Measurements from ENCODE around the gene RHBDF2.

The RHBDF2 gene

DNA sequence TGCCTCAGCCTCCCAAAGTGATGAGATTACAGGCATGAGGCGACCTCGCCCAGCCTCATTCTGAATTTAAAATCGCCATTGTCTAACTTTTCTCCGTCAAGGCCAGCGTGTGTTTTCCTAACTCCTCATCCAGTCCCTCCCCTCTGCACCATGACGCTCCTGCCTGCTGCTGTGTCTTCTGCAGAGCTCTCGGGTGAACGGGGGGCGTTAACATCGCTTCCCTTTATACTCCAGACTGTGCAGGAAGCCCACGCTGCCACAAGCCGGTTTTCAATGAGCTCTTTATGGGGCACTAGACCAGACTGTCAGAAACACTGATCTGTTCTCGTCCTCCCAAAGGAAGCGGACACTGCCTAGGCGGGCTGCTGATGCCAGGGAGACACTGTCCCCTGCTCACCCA, 20.6 kb downstream of the RHBDF2 start:
- no peak overlapping the region for H3K4me3 ChIP-seq (ENCODE audit: low read depth, low read length)
- DNase-seq (ENCODE audit: low read depth): no peak
- TF ChIP-seq, protein P1, sequence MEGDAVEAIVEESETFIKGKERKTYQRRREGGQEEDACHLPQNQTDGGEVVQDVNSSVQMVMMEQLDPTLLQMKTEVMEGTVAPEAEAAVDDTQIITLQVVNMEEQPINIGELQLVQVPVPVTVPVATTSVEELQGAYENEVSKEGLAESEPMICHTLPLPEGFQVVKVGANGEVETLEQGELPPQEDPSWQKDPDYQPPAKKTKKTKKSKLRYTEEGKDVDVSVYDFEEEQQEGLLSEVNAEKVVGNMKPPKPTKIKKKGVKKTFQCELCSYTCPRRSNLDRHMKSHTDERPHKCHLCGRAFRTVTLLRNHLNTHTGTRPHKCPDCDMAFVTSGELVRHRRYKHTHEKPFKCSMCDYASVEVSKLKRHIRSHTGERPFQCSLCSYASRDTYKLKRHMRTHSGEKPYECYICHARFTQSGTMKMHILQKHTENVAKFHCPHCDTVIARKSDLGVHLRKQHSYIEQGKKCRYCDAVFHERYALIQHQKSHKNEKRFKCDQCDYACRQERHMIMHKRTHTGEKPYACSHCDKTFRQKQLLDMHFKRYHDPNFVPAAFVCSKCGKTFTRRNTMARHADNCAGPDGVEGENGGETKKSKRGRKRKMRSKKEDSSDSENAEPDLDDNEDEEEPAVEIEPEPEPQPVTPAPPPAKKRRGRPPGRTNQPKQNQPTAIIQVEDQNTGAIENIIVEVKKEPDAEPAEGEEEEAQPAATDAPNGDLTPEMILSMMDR (IDR thresholded peaks at IDR 0.05; ENCODE audit: control insufficient read depth, extremely low read depth, insufficient read depth): no peak

DNA sequence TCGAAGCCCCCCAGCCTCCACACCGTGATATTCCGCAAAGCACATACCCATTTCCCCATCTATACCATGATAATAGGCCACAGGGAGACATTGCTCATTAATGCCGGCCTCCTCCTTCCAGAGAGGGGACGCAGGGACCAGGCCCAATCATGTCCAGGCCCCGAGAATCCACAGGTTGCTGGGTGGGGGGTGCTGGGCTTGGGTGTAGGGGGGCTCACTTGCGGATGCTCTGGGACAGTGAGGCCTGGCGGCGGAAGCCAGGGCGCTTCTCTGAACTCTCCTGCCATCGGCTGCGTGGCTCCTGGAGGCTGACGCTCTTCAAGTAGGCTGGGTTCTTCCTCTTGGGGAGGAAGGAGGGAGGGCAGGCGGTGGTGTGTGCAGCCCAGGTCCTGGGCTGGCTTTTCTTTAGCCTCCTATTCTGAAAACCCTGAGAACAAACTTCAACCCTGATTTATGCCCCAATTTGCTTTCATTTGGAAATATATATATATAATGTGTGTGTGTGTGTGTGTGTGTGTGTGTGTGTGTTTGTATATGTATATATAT, 21.6 kb downstream of the RHBDF2 start:
- no peak for DNase-seq (ENCODE audit: low read depth)
- TF ChIP-seq, protein P1 (IDR thresholded peaks at IDR 0.05; ENCODE audit: control insufficient read depth, extremely low read depth, insufficient read depth): no peak
- no peak overlapping the region for H3K4me3 ChIP-seq (ENCODE audit: low read depth, low read length)

DNA sequence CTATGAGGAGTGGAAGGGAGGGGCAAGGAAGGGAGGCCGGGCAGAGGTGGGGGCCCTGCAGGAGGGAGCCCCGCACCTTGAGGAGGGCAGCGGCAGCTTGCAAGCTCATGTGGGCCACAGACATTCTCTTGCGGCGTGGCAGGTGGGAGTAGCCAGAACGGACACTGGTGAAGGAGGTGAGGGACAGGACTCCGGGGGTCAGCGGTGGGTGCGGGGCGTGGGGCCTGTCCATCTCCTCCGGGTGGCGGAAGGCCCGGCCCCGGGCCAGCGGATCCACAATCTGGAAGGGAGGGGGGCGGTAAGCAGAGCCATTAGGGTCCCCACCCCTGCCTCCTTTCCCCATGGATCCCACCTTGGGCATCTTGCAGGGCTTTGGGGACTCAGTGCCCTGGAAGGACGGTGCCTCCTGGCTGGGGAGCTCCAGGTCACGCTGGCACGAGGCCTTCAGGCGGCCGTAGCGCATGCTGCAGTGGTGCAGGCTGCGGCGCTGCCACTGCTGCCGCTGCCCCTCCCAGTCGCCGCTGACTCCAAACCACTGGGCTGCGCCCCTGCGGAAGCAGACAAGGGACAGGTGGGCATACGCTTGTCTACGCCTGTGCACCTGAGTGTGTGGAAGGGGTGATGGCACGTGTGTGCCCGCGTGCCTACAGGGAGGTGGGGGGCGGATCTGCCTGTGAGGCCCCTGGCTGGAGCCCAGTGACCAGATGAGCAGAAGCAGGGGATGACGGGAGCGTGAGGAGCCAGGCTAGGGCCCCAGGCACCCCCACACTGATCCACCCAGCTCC, 22.3 kb downstream of the RHBDF2 start:
- DNase-seq (ENCODE audit: low read depth): no peak
- TF ChIP-seq, protein P1 (IDR thresholded peaks at IDR 0.05; ENCODE audit: control insufficient read depth, extremely low read depth, insufficient read depth): no peak
- no peak overlapping the region for H3K4me3 ChIP-seq (ENCODE audit: low read depth, low read length)

DNA sequence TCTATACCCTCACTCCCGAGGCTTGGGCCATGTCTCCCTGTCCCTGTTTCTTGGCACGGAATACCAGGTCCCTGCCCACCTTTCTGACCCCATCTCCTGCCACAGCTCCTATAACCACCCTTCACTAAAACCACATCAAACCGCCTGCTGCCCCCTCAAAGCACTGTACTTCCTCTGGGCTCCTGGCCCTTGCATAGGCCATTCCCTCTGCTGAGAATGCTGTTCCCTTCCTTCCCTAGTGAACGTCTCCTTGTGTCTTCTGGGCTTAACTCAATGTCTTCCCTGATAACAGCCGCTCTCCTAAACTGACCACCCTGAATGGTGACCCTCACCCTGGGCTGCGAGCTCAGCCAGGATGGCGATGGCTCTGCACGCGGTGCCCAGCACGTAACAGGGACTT, 23.1 kb downstream of the RHBDF2 start:
- TF ChIP-seq, protein P1 (IDR thresholded peaks at IDR 0.05; ENCODE audit: control insufficient read depth, extremely low read depth, insufficient read depth): no peak
- H3K4me3 ChIP-seq (ENCODE audit: low read depth, low read length): no peak overlapping the region
- no peak for DNase-seq (ENCODE audit: low read depth)

DNA sequence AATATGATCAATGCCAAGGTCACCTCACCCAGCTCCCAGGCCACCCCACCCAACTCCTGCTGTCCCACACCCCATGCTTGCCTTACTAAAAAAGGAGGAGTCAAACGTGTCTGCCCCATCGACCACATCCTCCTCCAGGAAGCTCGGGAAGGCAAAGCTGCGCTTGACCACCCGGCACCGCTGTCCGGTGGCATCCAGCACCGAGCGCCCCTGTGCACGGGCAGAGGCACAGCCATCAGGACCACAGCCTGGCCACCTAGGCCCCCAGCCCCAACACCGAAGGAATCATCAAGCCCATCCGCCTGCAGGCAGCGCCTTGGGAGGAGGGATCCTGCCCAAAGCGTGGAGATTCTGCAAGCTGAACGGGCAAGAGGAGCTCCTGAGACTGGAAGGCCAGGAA, 23.6 kb downstream of the RHBDF2 start:
- no peak overlapping the region for H3K4me3 ChIP-seq (ENCODE audit: low read depth, low read length)
- no peak for DNase-seq (ENCODE audit: low read depth)
- TF ChIP-seq, protein P1 (IDR thresholded peaks at IDR 0.05; ENCODE audit: control insufficient read depth, extremely low read depth, insufficient read depth): no peak

DNA sequence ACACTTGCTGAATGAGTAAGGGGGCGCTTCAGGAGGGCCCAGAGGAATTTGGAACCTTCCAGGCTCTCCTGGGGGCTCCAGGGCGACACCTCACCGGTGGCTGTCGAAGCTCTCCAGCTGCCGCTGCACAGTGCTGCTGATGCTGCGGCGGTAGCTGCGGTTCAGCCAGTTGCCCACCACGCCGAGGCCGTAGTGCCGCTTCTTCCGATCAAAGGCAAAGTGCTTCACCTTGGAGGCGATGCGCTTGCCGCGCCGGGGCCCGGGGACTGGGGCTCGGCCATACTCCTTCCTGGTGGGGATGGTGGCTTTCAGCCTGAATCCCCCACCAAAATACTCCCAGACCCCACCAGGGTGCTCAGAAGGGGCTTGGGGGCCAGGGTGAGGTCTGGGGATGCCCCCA, 24.5 kb downstream of the RHBDF2 start:
- TF ChIP-seq, protein P1 (IDR thresholded peaks at IDR 0.05; ENCODE audit: control insufficient read depth, extremely low read depth, insufficient read depth): no peak
- DNase-seq (ENCODE audit: low read depth): no peak

DNA sequence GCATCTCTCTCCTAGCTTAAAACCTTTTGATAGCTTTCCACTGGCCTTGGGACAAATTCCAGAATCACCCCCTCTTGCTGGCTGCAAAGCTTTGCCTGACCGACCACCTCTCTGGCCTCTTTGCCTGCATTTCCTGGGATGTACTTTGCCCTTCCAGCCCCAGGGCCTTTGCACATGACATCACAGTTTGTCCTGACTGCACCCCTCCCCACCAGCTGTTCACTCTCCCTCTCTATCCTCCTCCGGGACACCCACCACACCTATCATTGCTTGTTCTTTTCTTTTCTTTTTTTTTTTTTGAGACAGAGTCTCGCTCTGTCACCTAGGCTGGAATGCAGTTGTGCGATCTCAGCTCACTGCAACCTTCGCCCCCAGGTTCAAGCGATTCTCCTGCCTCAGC, 25.9 kb downstream of the RHBDF2 start:
- TF ChIP-seq, protein P1 (IDR thresholded peaks at IDR 0.05; ENCODE audit: control insufficient read depth, extremely low read depth, insufficient read depth): no peak

More for the DNA sequence above, 24.5 kb downstream of the RHBDF2 start:
- no peak overlapping the region for H3K4me3 ChIP-seq (ENCODE audit: low read depth, low read length)

More for the DNA sequence above, 25.9 kb downstream of the RHBDF2 start:
- DNase-seq (ENCODE audit: low read depth): no peak
- no peak overlapping the region for H3K4me3 ChIP-seq (ENCODE audit: low read depth, low read length)

Measured in LNCaP clone FGC (cell line).